ENCODE measurements around the gene CBY2.

CBY2 gene

DNA sequence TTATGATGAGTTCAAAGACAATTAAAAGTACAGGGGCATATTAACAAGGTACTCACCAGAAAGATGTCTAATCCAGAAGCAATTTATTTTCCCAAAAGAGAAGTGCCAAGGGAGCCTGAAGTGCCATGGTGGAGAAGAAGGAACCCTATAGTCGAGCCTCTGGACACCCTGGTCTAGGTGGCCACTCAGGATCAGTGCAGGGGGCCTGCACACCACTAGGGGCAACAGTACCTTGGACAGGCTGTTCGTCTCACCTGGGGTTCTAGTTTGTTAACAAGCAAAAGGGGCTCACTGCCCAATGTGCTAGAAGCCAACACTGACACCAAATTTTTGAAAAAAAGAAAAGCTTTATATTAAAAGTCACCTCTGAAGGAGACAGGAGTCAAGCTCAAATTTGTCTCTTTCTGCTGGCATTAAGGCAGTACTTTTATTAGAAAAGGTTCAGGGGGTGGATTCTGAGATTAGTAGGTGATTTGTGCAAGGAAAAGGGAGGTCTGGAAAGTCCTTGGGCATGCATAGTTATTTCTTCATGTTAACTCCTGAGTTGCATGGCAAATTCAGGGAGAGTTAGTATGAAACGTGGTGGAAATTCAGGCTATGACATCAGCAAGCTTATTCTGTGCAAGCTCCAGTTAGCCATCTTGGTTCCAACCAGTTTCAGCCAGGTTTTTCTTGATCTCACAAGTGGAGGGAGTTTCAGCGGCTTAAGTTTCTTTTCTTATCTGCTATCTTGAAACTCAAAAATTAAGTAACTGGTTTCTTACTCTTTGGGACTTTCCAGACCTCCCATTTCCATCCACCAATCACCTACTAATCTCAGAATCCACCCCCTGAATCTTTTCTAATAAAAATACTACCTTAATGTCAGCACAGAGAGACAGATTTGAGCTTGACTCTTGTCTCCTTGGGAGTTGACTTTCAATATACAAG, 884 bp upstream of the CBY2 start:
- DNase-seq (ENCODE audit: low spot score) = no peak

DNA sequence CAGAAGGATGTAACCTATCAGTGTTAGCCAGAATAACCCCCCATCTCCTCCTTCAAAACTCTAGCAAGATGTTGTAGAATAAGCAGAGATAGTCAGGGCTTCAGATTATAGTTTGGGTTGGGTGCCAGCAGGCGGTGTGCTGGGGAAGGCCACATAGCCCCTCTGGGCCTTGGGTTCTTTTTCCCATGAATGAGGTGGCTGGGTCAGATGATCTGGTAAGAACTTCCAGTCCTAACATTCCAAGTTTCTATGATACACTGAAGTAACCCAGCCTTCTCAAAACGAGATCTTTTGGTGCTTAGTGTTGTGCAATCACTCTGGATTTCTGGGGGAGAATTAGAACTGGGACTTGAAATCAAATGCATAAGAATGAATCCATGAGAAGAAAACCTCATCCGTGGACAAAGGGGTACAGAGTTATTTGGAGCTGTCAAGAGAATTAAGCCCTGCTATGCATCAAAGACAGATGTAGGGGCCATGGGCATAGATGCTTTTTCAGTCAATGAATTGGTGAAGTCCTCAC, 810 bp downstream of the CBY2 start:
- no peak for DNase-seq (ENCODE audit: low spot score)

DNA sequence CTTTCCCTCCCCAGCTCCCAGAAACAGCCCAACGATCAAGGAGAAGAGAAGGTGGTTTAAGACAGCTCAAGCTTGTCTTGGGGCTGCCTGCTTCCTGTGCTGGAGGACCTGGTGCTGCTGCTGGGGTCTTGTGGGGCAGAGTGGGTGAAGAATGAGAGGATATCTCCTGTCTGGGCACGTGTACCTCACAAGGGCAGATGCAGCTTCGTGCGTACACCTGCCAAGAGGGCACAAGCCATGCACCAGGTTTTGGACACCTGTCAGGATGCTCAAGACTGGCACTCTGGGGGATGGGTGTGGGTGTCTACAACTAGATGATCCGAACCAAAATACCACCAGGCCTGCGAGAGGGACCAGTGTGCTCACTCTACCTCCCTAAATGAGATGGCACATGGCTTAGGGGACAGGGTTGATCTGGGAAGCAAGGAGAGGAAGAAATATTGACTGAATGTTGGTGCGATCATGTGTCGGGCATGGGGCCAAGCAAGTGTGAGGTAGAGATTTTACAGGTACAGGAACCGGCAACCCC, 2.2 kb downstream of the CBY2 start:
- no peak for DNase-seq (ENCODE audit: low spot score)

DNA sequence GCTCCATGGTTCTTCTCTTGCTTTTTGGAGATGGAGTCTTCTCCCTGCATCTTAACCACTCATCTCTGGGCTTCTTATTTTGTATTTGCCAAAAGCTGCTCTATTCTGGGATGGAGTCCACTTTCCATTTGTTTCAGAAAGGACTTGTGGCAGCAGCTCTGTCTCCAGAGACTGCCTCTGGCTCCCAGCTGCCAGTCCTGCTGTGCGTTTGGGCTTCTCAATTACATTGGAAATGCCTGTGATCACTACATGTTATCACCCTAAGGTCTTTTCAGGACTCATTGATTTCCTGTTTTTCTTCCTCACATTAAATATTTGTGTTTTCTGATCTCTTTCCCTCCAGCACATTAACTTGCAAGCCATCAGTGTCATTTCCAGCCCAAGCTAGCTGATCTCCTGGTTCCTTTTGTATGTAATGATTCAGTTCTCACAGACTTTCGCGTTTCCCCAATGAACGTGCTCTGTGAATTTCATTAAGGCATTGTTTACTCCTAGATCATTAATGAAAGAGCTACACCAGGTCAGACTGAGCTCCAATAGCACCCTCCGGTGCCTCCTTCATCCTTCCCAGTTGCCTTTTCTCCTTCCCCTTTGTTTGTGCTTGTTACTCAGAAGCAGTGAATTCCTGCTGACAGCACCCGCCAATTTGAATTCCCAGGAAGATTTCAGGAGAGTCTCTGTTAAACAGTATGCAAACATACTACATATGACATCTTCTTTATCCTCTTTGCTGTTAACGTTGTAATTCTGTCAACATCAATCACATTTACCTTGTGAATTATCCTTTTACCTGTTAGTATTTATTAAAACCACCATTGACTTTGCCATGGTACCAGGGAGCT, 3.0 kb downstream of the CBY2 start:
- no peak for DNase-seq (ENCODE audit: low spot score)

DNA sequence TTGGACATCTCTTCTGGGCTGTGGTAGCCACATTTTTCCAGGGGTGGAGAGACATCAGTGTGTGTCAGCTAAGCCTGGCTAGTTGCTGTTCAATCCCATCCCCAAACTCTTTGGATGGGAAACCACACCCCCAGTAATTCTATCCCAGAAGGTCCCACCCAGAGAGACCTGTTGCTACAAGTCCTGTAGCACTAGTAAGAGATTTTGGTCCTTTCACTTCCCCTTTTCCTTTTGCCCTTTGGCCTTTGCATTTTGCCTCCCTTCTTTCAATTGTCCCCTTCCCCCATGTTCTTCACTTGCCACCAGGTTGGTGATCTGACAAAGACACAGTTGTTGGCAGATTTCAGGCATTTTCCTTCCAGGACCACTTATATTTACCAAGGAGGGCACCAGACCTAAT, 3.8 kb downstream of the CBY2 start:
- DNase-seq (ENCODE audit: low spot score) = no peak

DNA sequence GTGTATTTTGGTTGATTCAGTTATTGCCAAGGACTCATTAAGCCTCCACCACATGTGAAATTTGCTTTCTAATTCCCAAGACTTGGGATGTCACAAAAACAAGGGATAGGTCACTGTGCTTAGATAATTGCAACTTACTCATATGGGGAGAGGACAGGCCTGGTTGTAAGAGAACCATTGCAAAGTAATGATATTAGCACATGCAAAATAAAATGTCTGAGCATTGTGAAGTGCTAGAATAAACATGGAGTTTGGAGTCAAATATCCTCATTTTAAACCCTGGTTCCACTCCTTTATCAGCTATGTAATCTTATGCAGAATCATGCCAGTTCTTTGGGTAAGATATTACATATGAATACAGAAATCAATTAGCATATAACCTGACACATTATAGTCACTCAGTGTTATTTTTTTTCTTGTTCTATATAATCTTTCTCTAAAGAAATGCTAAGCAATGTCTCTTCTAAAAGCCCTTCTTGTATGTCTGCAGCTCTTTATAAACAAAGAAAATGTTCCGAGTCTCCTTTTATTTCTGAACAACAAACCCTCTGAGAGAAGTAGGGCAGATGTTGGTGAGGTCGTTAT, 5.5 kb downstream of the CBY2 start:
- DNase-seq (ENCODE audit: low spot score) = no peak

DNA sequence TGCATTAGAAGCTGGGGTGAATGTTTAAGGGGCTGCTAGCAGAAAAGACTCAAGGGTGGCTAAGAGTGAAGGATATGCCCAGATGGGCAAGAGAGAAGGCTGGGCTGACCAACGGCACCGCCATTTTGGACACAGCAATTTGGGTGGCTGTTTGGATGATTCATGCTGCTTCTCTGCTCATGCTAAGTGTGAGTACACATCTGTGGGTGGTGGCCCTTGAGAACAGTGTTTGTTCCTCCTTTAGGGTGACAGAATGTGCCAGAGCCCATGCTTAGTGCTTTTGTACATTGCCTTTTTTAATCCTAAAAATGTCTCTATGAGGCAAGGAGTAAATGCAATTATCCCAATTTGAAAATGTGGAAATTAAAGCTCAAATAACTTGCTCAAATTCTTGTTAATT, 9.8 kb downstream of the CBY2 start:
- DNase-seq (ENCODE audit: low spot score) = no peak

DNA sequence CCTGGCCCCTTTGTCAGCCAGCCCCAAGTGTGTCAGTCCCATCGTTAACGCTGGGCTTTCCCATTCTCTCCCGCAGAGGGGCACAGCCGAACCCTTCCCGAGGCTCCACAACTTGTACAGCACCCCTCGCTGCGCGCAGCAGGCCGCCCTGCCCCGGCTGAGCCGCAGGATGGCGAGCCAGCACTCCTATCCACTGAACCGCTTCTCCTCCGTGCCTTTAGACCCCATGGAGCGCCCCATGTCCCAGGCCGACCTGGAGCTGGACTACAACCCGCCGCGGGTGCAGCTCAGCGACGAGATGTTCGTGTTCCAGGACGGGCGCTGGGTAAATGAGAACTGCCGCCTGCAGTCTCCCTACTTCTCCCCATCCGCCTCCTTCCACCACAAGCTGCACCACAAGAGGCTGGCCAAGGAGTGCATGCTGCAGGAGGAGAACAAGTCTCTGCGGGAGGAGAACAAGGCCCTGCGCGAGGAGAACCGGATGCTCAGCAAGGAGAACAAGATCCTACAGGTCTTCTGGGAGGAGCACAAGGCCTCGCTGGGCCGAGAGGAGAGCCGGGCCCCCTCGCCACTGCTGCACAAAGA, 11.1 kb downstream of the CBY2 start:
- DNase-seq (ENCODE audit: low spot score) = no peak

DNA sequence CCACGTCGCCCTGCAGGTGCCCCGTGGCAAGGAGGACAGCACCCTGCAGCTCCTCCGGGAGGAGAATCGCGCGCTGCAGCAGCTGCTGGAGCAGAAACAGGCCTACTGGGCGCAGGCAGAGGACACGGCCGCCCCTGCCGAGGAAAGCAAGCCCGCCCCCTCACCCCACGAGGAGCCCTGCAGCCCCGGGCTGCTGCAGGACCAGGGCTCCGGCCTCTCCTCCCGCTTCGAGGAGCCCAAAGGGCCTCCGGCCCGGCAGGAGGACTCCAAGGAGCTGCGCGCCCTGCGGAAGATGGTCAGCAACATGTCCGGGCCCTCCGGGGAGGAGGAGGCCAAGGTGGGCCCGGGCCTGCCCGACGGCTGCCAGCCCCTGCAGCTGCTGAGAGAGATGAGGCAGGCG, 11.6 kb downstream of the CBY2 start:
- DNase-seq (ENCODE audit: low spot score) = no peak

DNA sequence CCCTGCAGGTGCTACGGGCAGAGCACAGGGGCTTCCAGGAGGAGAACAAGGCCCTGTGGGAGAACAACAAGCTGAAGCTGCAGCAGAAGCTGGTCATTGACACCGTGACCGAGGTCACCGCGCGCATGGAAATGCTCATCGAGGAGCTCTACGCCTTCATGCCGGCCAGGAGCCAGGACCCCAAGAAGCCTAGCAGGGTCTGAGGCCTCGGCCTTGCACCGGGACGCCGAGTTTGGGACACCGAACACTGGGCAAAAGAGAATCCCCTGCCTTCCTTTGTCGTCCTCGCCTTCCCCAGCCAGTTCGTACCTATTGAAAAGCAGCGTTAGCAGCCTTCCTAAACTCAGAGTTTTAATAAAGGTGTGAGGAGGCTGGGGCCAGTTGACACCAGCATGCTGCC, 12.1 kb downstream of the CBY2 start:
- DNase-seq (ENCODE audit: low spot score) = no peak

DNA sequence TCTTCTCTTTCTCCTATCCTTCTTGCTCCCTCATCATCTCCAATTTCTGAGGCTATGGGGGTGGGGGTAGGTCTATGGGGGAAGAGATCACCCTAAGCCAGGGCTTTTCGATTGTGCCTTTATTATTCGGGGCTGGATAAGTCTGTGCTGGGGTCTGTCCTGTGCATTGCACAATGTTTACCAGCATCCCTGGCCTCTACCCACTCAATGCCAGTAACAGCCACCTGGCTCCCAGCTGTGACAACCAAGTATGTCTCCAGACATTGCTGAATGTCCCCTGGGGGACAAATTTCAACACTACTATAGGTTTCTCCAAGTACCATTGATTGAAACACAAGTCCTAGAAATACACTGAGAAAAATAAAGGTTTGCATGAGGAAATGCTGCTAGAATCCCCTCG, 13.2 kb downstream of the CBY2 start:
- DNase-seq (ENCODE audit: low spot score) = no peak

DNA sequence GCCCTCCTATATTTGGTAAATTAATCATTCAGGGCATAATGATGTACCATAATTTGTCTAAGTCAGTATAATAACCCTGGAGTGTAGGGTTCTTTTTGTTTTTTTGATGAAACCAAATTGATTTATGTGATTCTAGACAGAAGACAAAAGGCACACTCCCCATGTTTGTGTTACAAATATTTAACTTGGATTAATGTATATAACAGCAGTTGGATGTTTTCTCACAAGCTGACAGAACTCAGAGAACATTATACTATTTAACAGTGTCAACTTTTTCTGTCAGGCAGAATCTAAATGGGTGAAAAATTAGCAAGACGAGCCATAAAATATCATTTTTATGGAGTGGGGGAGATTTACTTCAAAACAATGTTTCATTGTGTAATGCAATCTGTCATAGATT, 15.2 kb downstream of the CBY2 start:
- DNase-seq (ENCODE audit: low spot score) = no peak

DNA sequence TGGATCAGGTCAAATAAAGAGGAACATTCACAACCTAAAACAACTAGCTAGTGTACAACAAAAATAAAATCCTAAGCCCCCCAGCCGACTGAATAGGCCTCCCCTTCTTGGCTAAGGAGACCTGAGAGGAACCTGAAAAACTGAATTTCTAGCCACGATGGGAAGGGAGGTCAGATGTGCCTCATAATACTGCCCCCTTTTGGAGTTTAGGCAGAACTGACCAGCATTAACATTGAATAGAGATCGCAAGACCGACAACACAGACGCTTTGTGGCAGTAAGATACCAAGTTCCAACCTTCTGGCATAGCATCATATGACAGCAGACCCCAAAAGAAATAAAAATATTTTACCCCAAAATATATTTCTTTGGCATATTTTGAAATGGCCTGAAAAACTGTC, 15.9 kb downstream of the CBY2 start:
- DNase-seq (ENCODE audit: low spot score) = no peak

DNA sequence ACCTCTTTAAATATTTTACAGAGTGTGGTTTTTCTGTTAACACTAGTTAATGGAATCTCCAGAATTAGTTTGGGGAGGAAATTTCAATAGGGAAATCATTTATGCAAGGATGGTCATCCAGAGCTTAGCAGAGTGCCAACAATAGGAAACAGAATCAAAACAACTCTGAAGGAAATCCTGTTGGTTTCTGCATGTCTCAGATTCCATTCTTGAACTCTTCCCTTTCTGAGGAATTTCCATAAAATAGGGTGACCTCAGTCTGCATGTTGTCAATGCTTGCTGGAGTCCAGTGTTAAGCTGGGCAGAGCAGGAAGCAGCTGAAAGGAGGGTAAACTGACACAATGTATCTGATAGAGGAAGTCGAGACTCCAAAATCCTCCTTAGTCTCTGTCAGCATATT, 16.9 kb downstream of the CBY2 start:
- DNase-seq (ENCODE audit: low spot score) = no peak

DNA sequence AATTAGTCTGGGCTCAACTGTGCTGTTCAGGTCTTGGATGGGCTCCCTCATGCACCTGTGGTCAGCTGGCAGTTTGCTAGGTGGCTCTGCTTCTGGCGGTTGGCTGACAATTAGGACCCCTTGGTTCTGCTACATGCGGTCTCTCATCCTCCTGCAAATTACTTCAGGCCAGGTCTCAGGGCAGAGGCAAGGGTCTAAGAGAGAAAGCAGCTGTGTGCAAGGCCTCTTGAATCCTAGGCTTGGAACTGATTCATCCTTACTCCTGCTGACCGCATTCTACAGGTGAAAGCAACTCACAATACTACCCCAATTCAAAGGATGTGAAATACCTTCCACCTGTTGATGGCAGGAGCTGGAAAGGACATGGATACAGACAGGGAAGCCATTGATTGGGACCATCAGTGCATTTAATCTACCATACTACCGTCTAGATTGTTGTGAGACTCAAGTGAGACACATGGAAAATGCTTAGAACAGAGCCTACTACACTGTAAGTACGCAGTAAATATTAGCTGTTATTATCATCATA, 19.1 kb downstream of the CBY2 start:
- DNase-seq (ENCODE audit: low spot score) = no peak

DNA sequence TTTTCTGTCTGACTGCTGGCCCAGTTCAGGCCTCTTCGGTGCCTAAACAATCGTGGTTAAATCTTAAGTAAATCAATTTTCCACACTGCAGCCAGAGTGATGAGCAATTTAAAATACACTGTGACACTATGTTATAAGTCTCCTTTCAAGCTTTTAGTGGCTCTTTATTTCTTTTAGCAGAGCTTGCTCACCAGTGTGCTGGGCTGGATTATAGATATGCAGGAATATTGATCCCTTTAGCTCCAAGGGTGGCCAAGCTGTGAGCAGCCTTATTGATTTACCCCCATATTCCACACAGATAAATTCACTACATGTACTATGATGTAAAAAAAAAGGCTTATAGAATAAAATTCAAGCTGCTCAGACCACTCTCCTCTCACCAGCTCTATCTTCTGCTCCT, 21.7 kb downstream of the CBY2 start:
- no peak for DNase-seq (ENCODE audit: low spot score)

DNA sequence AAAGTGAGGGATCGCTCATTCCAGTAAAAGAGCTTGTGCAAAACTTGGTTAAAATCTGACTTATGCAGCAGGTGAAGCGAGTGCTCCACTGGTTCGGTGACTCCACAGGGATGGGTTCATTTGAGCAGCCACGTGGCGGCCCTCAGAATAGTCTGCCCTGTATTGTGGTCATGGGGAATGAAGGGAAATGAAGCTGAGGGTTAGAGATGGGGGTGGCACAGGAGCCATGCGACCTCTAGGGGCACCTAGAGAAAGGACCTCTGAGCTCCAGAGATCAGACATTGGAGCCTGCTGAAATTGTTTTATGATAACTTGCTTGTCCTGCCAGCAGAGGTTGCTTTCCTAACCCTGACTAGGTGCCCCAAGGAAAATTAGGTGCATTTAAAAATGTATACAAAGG, 26.6 kb downstream of the CBY2 start:
- no peak for DNase-seq (ENCODE audit: low spot score)

DNA sequence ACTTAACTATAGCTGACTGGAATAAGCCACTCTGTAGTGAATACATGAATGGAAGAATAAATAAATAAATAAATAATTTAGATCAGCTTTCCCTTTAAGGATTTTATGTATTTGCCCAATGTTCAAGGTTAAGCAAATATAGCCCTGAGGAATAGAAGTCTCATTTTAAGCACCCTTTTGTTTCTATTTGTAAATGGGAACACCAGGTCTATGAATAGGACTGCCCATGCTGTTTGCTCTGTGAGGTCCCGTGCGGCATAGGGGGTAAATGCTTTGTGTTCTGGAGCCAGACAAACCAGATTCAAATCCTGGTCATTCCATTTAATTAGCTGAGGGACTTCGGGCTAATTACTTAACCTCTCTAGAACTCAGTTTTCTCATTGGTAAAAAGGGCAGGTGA, 29.3 kb downstream of the CBY2 start:
- no peak for DNase-seq (ENCODE audit: low spot score)

DNA sequence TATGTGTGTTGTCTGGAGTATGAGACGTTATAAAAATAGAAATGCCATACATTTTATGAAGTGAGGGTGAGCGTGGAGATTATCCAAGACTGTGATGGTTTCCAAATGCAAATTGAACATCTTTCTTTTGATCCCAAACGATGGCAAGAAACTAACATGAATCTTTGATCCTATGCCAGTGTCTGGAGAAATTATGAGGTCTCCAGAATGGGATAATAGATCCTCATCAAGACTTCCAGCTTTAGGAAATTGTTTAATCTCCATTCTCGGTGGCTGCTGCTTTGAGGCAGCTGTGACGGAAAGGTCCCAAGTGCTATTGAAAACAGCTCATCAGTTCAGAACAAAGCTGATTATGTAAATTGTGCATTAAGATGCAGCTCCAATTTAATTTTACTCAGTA, 30.8 kb downstream of the CBY2 start:
- no peak for DNase-seq (ENCODE audit: low spot score)

DNA sequence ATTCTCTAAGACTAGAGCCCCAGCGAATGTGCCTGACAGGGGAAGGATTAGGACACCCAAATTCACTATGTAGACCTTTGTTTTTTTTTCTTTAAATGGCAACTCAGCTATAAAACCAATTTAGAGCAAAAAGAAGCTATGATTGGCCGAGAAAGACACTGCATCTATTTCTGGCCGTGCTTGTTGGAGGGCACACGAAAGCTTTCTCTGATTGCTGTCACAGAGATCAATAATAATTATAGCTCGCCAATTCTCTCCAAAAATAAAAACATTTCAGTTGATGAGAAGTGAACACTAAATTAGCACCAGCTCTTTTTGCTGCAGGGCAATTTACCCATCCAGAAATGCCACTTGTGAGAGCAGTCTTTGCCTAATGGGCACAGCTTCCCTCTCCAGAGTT, 31.2 kb downstream of the CBY2 start:
- DNase-seq (ENCODE audit: low spot score) = no peak

DNA sequence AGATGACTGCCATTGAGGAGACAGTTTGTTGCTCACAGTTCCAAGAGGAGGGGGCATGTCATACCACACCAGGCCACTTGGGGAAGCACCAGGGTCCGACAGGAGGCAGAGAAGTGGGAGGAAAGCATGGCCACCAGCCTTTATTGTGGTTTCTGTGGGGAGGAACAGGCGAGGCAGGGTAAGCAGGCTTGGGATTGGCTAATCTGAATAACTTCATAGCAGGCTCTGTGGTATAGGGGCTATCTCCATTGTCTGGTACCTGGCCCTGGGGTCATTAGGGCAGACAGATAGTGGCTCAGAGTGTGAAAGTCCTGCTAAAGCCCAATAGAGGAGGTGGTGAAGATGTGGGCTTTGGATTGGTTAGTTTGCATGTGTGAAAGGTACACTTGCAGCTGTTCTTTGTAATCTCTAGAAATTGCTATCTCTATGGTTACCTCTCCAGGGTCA, 35.5 kb downstream of the CBY2 start:
- DNase-seq (ENCODE audit: low spot score) = no peak

DNA sequence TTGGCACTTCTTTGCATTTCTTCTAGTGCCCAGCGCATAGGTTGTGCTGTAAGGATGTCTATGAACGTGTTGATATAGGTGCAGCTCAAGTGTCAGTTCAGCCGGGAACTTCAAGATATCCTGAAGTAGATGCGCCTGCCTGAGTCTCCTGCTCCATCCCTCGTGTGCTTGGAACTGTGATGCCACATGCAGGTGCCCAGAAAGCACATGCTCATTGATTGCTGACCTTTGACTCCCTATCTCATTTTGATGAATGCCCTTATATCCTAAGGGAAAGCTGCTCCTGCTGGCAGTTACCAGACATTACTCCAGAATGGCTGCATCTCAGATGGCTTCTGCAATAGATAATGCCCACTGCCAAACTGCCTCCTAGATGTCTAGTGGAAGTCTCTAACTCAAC, 40.9 kb downstream of the CBY2 start:
- no peak for DNase-seq (ENCODE audit: low spot score)

Measured in left forelimb (tissue), 1 donor.